GM18858 (cell line): ENCODE measurements around the gene GLUL.
"Not testable (repeated sequence)": the region's sequence is repeated elsewhere in the genome, so short reads cannot be mapped to it uniquely, and the experiment has no call there.

ENCODE experiments used
- ATAC-seq: cut with Tn5 transposase; IDR thresholded peaks from one replicate; pipeline ENCODE4 v1.9.1; 2021; ENCODE audit not compliant: unreplicated experiment

Gene GLUL

DNA sequence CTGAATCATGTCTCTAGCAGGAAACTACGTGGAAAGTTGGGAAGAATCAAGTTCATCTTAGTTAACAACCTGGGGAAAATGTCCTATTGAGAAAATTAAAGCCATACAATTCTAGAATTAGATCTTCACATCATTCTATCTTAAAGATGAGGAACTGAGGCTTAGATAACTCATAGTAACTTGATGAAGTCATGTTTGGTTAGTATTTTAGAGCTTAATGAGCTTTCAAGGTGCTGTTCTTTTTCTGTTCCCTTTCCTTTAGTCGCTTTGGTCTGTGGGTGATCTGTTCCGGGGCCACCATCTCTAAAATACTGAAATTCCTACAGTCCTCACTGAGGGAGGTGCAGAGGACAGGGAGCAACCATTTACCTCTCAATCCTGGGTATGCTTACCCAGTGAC lies 4.3 kb upstream of the GLUL start:
- no peak for ATAC-seq

DNA sequence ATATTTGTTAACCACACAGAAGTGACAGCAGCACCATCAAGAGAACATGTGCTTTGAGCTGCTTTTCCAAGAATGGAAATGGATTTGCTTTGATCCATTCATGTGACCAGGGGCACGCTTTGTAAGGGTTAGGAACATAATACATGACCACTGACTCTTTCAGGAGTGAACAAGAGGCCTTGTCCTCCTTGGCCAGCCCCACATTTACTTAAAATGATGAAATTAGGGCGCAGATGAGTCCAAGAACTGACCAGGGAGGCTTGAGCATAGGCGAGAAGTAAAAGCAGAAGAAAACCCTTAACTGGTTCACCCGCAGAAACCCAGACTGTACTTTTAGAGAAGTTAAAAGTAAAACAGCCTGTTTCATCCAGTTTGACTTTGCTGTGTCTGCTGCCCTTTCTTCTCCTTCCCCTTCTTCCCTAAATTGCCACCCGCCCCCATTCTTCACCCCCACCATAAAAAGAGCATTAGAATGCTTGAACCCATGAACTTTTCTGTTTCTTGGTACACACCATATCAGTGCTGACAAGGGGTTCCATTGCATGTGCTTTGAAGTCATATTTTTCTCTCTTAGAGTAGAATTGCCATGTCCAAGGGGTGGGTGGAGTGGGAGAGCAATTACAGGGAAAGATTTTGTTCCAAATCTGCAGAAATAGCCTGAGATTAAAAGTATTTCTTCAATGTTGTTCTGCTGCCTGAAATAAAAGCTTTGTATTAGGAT lies 2.6 kb upstream of the GLUL start:
- ATAC-seq = no peak

DNA sequence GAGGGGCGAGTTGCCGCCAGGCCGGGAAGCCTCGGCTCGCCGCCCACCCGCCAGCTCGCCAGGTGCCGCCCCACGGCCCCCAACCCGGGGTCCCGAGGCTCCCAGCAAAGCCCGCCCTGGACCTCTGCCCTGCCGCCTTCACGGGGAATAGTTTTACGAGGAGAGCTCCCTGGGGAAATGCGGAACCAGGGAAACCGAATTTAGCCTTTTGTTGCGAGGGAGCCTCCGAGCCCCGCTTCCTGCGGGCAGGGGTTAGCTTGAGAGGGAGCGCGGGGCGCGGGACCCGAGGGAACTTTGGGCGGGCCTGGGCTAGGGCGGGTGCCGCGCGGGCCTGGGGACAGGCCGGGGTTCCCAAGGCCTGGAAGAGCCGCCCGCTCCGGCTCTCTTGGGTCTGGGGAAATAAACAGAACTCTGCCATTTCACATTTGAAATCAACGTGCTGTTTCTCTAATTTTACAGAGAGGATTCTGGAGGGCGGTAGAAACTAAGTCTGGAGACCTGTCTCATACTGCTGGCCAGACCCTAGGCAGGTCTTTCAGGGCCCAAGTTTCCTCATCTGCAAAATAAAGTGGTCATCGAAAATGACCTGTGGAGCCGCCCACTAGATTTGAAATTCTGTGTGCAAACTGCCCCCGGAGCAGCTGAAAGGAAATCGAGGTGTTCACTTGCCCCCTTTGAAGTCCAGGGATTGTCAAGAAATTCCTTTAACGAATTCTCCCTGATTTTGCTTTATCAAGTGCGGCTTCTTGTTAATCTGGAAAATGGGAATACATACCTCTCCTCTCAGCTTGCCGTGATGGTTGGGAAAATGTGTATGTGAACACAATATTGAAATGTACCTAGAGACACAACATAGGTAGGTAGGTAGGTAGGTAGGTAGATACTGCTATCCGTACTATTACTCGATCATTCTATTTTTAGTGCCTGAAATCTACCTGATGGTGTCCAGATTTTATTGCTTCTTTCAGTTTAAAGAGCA lies 749 bp upstream of the GLUL start:
- no peak for ATAC-seq

DNA sequence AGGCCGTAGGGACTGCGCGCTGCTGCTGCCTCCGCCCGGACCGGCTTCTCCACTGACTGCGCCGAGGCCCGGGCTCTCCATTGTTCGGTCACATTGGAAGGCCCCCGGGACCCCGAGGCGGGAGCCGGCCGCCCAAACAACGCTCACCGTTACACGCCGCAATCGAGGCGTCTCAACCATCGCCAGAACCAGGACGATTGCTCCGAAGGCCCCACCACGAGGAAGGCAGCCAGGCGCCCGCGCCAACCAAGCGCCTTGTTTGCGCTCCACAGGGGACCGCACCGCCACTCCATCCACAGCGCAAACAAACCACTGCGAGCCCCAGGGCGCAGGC lies 595 bp downstream of the GLUL start:
- ATAC-seq = no peak

DNA sequence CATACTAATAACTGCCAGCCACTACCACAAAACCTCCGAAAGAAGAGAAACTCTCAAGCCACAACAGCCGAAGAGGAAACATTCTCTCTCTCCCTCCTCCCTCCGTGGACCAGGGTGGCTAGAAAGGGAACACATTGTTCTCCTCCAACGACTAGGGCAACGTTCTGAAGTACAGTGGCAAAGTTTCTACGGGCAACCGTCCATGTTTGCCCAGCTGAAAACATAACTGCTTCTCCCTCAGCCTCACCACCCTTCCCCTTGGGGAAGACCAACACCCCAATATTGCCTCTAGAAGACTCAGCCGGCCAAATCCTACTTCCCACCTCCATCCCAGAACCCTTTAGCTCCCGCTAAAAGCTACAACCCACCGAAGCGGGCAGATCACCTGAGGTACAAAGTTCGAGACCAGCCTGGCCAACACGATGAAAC lies 2.0 kb downstream of the GLUL start:
- no peak for ATAC-seq

DNA sequence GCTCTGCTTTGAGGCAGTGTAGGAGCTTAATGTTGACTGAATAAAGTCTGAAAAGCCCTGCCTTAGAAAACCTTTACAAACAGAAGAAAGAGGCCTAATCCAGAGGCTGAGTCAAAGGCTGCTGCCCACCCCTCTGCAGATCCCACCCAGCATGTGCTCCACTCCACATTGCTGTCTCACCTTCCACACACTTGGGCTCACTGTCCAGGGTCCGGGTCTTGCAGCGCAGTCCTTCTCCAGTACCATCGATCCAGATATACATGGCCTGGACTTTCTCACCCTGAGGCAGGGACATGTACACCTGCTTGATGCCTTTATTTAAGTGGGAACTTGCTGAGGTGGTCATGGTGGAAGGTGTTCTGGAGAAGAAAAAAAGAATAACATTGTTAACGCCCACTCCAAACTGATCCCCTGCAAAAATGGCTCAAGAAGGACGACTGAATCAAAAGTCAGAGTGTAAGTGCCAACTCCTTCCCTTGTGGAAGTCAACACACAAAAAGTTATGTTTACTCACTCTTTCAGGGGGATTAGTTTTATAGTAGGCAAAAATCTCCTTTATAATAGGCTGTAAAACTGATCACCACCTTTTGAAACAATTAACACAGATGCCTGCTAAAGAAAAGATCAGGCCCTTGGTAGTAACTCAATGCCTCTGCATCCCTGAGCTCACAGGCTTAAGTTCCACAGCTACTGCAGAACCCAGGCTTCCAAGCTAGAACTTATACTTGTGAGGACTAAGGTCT lies 3.0 kb downstream of the GLUL start:
- ATAC-seq = no peak

DNA sequence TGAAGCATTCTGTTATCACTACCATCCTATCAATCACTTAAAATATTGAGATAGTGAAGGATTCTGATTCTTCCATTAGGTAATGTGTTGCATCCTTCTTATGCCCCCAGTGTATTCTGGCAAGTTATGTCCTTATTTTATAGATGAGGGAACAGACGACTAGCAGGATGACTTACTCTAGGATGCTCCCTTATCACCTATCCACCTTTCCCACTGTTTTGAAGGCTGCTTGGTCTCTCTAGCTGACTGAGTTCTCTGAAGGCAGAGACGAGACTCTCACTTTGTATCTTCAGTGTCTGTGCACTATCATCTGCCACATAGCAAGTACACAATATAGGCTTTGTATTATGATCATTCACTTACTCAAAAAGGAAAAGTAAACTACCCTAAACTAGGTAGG lies 4.0 kb downstream of the GLUL start:
- ATAC-seq = no peak

DNA sequence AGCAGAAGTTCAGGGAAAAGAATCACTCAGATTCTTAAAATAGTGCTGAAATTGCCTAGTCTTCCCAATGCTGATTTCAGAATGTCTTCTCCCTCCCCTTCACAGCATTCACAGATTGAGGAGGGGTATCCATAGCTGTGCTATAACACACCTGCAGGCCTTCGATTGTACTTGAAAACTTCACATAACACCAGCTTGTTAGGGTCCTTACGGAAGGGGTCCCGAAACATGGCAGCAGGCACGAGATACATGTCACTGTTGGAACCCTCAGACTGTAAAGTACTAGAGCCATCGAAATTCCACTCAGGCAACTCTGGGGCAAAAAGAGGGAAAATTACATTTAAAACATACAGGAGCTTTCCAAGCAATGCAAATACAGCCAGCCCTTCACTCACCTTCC lies 4.6 kb downstream of the GLUL start:
- no peak for ATAC-seq

DNA sequence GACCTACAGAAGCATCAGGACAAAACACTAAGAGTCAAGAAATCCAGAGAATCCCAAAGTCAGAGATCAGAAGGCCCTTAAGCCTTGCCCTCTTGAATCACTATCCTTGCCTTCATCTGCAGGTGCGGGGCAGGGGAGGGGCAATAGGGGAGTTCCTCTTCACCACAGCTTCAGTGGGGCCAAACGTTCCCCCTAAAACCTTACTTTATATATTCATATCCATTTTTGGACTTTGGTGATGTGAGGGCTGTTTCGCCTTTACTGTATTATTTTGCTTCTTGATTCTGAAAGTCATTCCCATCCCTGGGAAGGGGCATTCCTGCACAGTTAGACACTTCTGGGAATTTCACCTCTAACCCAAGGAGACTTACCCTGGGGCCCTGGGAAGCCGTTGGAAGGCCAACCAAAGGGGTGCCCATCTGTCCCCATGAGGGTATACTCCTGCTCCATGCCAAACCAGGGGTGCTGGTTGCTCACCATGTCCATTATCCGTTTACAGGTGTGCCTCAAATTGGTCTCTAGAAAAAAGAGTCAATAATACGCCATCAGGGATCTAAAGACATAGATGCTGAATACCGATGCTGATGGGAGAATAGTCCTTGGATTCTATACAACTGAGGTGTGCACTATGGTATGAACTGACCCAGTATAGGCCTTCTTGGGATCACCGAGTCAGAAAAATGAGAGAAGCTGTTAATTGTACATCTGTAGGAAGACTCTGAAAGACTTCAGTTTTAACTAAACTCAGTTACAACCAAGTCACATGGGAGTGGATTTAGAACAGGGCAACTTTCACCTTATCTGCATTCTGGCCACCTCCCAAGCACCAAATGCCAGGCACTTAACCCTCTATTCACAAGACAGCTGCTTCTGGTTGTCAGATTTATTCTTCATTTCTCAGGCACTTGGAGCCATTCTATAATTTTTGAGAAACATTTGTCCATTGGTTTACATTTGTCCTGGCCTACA lies 5.4 kb downstream of the GLUL start:
- no peak for ATAC-seq

DNA sequence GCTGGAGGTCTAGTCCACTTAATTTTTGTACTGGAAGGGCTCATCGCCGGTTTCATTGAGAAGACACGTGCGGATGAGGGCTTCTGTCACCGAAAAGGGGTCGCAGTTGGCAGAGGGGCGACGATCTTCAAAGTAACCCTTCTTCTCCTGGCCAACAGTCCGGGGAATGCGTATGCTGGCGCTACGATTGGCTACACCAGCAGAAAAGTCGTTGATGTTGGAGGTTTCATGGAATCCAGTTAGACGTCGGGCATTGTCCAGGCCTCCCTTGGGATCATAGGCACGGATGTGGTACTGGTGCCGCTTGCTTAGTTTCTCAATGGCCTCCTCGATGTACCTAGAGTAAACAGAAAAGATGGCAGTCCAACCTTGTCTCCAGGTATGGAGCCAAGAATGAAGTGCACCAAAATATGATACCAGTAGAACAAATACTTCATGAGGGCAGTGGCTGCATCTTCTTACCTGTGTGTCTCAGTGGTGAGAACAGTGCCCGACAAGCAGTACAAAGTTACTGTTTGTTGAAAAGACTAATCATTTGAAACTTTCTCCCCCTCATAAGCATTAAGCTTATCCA lies 7.1 kb downstream of the GLUL start:
- no peak for ATAC-seq

DNA sequence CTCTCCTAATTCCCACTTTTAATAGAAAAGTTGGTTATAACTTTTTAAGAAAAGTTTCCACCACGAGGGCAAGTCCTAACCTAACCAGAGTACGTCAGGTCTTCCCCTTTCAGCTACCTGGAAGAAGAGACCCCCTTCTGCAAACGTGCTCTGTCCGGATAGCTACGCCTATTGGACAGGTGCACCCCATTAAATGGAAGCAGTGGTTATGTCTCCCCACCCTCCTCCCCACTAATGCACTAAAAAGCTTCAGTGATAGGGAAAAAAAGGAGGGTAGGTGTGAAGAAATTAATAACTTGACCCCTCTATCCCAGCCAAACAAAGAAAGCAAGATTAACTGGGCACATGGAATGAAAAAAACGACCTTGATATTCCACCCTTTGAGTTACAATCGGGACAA lies 7.7 kb downstream of the GLUL start:
- no peak for ATAC-seq

DNA sequence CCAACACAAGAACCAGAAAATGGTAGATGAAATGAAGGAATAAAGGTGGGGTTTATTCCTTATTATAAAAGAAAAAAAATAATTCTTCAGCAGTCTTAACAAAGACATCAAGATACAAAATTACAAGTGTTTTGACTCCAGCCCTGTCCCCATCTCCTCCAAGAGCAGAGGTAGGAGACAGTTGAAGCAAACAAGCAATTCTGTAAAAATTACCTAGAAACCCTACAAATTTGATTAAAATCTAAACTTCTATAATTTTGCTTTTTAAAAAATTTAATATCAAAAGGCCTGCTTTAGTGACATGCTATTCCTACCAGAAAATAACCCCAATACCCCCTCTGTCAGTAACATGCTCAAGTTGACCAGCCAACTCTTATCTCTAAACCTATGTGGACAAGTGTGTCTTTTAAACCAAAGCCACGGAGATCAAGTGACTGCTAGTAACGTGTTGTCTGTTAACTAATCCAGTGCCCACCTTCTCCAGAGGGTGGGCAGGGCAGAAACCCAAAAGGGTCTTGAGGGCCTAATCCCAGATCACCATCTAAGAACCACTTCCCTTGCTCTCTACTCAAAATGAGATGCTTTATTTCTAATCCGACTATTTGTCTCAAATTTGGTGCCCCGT lies 8.4 kb downstream of the GLUL start:
- no peak for ATAC-seq

DNA sequence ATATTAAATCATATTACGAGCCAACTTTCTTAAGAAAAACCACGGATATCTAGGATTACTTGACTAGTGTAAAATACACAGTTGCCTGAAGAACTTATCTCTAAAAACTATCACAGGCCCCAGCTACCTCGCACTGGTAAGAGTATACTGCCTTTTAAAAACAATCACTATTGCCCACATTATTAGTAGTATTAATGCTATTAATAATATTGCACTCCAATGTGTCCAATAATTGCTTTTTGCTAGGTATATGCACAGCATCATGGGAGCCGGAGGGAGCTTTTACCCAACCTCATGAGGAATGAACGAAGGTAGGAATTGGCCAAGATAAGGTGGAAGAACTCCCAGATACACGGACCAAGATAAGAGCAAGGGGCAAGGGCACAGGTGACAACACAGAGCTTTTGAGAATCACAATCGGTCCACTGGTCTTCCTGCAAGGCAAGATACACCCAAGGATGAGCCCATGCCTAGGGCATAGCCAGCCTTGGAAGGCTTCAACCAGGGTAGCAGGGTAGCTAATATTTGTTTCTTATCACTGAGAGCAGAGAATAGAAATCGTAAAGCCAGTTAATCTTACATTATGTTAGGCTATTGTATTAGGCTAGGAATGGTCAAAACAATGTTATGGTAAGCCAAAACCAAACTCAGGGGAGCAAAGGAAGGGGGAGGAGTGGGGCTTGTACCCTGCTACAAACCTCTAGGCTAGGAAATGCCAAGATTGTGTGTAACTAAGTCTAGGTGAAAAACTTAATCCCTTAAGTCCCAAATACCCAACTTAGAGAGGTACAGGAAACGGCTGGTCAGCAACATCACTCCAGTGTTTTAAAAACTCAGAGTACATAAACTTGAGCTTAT lies 9.4 kb downstream of the GLUL start:
- no peak for ATAC-seq

DNA sequence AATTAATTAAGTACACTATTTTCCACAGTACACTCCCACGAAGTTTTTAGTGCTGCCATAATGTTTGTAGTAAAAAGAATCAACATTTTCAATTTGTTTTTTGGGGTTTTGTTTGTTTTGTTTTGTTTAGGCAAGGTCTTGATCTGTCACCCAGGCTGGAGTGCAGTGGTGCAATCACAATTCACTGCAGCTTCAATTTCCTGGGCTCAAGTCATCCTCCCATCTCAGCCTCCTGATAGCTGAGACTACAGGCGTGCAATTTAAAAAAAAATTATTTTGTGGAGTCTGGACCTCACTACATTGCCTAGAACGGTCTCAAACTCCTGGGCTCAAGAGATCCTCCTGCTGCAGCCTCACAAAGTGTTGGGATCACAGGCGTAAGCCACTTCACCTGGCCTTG lies 11.4 kb downstream of the GLUL start:
- no peak for ATAC-seq

DNA sequence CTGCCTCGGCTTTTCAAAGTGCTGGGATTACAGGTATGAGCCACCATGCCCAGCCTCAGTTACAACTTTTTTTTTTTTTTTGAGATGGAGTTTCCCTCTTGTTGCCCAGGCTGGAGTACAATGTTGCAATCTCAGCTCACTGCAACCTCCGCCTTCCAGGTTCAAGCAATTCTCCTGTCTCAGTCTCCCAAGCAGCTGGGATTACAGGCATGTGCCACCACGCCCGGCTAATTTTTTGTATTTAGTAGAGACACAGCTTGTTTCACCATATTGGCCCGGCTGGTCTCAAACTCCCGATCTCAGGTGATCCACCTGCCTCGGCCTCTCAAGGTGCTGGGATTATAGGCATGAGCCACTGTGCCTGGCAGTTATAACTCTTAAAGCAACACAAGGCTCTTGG lies 11.8 kb downstream of the GLUL start:
- ATAC-seq = not testable (repeated sequence)

DNA sequence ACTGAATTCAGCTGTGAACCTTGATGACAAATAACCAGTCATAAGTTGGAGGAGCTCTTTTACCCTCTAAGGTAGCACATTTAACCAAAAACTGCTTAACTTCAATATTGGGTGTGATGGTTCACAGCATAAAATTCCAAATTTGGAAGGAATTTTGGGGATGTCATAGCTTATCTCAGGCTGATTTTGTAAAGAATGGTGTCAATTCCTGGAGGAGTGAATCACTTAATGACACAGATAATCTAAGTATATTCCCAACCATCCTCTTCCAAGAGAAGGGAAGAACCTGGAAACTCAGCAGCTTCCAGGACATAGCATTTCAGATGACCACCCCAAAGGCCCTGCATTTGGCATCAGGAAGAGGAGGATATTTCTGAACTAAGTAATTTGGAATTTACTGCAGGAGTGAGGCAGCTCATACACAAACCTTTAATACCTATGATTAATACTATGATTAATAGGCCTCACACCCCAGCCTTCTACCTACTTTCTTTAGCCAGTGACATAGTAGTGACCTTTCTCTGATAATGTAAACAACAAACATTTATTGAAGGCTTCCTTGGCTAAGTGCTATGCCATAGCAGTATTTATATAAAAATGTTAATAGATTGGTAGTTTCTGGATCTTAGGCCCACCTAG lies 14.5 kb downstream of the GLUL start:
- no peak for ATAC-seq

DNA sequence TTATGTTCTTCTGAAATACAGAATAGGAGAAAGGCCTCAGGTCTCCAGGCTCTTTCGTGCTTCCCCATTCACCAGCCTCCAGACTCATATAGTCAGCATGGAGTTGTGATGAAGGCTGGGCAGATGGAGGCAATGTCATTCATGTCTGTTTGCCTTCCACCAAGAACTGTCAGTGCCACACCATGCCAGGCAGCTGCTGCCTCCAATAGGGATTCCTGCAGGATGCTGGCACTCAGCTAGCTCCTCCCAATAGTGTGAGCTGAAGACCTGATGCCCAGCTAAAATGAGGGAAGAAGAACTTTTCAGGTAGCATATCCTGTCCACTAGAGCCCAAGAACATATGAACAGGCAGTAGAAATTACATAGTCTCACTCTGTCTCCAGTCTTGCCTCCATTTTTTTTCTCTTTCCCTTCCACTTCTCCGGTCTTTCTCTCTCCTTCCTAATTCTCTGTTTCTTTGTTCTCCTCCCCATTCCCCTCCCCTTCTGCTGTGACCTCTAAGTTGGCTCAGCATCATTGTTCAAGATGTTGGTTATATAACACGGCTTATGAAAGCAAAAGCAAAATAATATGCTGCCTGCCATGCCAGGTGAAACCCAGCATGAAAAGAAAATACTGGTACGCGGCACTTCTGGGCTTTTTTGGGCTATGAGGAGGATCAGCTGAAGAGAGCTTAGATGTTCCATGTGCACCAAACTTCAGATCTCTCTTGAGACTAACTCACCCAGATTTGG lies 17.3 kb downstream of the GLUL start:
- ATAC-seq = no peak

DNA sequence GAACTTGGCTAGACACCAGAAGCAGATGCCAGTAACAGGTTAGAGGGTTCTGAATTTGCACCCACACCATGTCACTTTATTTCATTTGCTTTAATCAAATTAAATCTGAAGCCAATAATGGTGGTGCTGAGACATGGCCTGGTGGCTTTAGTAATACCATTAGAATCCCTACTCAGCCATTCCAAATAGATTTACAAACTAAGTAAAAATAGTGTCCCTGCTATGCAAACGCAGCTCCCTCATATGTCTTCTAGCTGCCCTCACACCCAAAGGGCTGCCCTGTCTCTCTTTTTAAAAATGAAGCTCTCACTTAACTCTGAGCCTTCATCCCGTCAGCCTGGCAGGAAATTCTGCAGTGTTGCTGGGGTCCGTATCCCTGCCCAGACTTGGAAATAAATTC lies 21.1 kb downstream of the GLUL start:
- no peak for ATAC-seq
